HEK293 (cell line): ENCODE data around the gene TTLL5.

ENCODE experiments used
- CTCF ChIA-PET: fragments of 350-600 bp; formaldehyde crosslinking; extraction: SDS; loops from one replicate; lab custom pipeline; 2021; ENCODE audit warnings: antibody characterized with exemption; lab: Yijun Ruan, JAX
- POLR2A ChIA-PET: fragments of 300-600 bp; formaldehyde crosslinking; extraction: SDS; loops from one replicate; lab custom pipeline; 2020; ENCODE audit warnings: antibody characterized with exemption, inconsistent platforms; lab: Yijun Ruan, JAX
- H3K27ac ChIP-seq: fragments of 200-500 bp; sonication (Bioruptor generic); 2 replicates; pipeline ENCODE4 v1.5.1; 2014; ENCODE audit warnings: low read depth, low read length, control low read depth, inconsistent platforms; ENCODE audit errors: extremely low read depth
- H3K36me3 ChIP-seq, 2 experiments: fragments of 200-500 bp in 1 of 2; sonication (Bioruptor generic) in 1 of 2; 1 replicate in 1 of 2; 2 replicates in 1 of 2; pipeline ENCODE4 v1.5.1; 2014 to 2017; ENCODE audit warnings: inconsistent platforms in 2 of 2, low read length in 2 of 2; ENCODE audit not compliant: control insufficient read depth in 2 of 2, insufficient read depth in 1 of 2
- H3K4me1 ChIP-seq: fragments of 200-500 bp; sonication (Bioruptor generic); 2 replicates; pipeline ENCODE4 v1.5.1; 2014; ENCODE audit warnings: mild to moderate bottlenecking, low read length, inconsistent platforms; ENCODE audit not compliant: control insufficient read depth, insufficient read depth
- H3K4me3 ChIP-seq: 2 replicates; pipeline ENCODE4 v1.5.1; 2011; ENCODE audit warnings: low read depth, mild to moderate bottlenecking, control low read depth, low read length, moderate library complexity
- H3K9me3 ChIP-seq: fragments of 200-500 bp; sonication (Bioruptor generic); 2 replicates; pipeline ENCODE4 v1.5.1; 2014; ENCODE audit warnings: low read depth, low read length, inconsistent platforms; ENCODE audit not compliant: control insufficient read depth, insufficient read depth
- FEZF1 ChIP-seq: fragments of 450-650 bp; formaldehyde crosslinking; IDR thresholded peaks from 2 replicates; pipeline ENCODE4 v1.5.1; 2016; ENCODE audit warnings: missing biosample characterization, missing genetic modification characterization
- HOXC10 ChIP-seq: sonication (generic); formaldehyde crosslinking; IDR thresholded peaks from 2 replicates; pipeline ENCODE4 v1.8.1; 2023; ENCODE audit warnings: mild to moderate bottlenecking, missing genetic modification reagents
- INSM2 ChIP-seq: fragments of 450-650 bp; formaldehyde crosslinking; IDR thresholded peaks from 2 replicates; pipeline ENCODE4 v1.5.1; 2016; ENCODE audit warnings: missing biosample characterization, missing genetic modification characterization
- KLF17 ChIP-seq: fragments of 450-650 bp; formaldehyde crosslinking; IDR thresholded peaks from 2 replicates; pipeline ENCODE4 v1.5.1; 2016; ENCODE audit warnings: missing biosample characterization, missing genetic modification characterization
- KLF9 ChIP-seq: fragments of 450-650 bp; formaldehyde crosslinking; IDR thresholded peaks from 2 replicates; pipeline ENCODE4 v1.5.1; 2016; ENCODE audit warnings: missing biosample characterization, missing genetic modification characterization, low read depth
- PBX3 ChIP-seq: sonication (generic); formaldehyde crosslinking; IDR thresholded peaks from 2 replicates; pipeline ENCODE4 v1.8.1; 2022; ENCODE audit warnings: mild to moderate bottlenecking, moderate library complexity, missing genetic modification reagents
- REST ChIP-seq: fragments of 450-650 bp; formaldehyde crosslinking; IDR thresholded peaks from 2 replicates; pipeline ENCODE4 v1.5.1; 2016; ENCODE audit warnings: missing biosample characterization, missing genetic modification characterization
- SP2 ChIP-seq: fragments of 450-650 bp; formaldehyde crosslinking; IDR thresholded peaks from 2 replicates; pipeline ENCODE4 v1.5.1; 2016; ENCODE audit warnings: missing biosample characterization, missing genetic modification characterization
- SP7 ChIP-seq: fragments of 450-650 bp; formaldehyde crosslinking; IDR thresholded peaks from 2 replicates; pipeline ENCODE4 v1.5.1; 2016; ENCODE audit warnings: missing biosample characterization, missing genetic modification characterization
- ZNF138 ChIP-seq: fragments of 450-650 bp; formaldehyde crosslinking; IDR thresholded peaks from 2 replicates; pipeline ENCODE4 v1.5.1; 2016; ENCODE audit warnings: missing biosample characterization, missing genetic modification characterization, borderline replicate concordance
- ZNF211 ChIP-seq: fragments of 450-650 bp; formaldehyde crosslinking; IDR thresholded peaks from 2 replicates; pipeline ENCODE4 v1.5.1; 2016; ENCODE audit warnings: low read depth, missing biosample characterization, missing genetic modification characterization
- ZNF292 ChIP-seq: fragments of 450-650 bp; formaldehyde crosslinking; IDR thresholded peaks from 2 replicates; pipeline ENCODE4 v1.5.1; 2016; ENCODE audit warnings: low read depth, missing biosample characterization, missing genetic modification characterization, borderline replicate concordance
- ZNF404 ChIP-seq: fragments of 450-650 bp; formaldehyde crosslinking; IDR thresholded peaks from 2 replicates; pipeline ENCODE4 v1.5.1; 2017; ENCODE audit warnings: missing biosample characterization, missing genetic modification characterization
- ZNF416 ChIP-seq: fragments of 450-650 bp; formaldehyde crosslinking; IDR thresholded peaks from 2 replicates; pipeline ENCODE4 v1.5.1; 2016; ENCODE audit warnings: missing biosample characterization, missing genetic modification characterization
- ZNF423 ChIP-seq: fragments of 450-650 bp; formaldehyde crosslinking; IDR thresholded peaks from 2 replicates; pipeline ENCODE4 v1.5.1; 2016; ENCODE audit warnings: missing biosample characterization, missing genetic modification characterization
- ZNF677 ChIP-seq: fragments of 450-650 bp; IDR thresholded peaks from 2 replicates; pipeline ENCODE4 v1.5.0; 2018; ENCODE audit warnings: missing biosample characterization, mild to moderate bottlenecking, missing genetic modification characterization, moderate library complexity
- ZNF768 ChIP-seq: fragments of 450-650 bp; formaldehyde crosslinking; IDR thresholded peaks from 2 replicates; pipeline ENCODE4 v1.5.1; 2018; ENCODE audit warnings: missing biosample characterization, mild to moderate bottlenecking, missing genetic modification characterization
- ZNF785 ChIP-seq: fragments of 450-650 bp; formaldehyde crosslinking; IDR thresholded peaks from 2 replicates; pipeline ENCODE4 v1.5.1; 2016; ENCODE audit warnings: missing biosample characterization, missing genetic modification characterization

The TTLL5 gene

DNA sequence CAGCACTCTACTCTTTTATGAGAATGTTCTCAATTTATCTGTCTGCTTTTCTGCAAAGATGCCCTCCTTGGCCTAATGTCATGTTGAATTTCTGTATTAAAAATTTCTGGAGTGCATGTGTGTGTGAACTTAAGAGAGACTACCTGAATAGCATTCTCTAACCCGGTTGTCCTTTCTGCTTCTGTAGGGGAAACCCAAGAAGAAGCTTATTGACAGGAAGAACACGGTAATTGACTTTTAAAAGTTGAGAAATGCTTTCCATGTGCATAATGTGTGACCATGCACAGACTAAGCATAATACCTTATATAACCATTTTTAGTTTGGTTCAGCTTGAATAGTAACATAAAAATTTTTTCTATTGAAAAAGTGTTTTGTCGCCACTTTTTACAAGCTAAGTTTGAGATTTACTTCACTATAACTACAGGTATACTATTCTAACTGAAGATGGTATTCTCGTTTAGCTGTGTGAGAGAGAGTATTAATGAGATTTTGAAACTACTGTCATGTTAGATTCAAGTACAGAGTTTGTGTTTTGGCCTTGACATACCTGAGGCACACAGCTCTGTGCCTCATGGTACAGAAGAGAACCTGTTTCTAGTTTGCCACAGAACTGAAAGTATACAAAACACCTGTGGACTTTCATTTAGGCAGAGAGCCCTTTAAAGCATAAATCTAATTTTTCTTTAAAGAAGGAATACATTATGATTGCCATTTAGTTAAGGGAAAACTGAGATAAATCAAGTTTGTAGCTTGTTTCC is 96.8 kb downstream of the TTLL5 start:
- no peak overlapping the region for H3K27ac ChIP-seq
- H3K36me3 ChIP-seq: peaks cover 8 to 11% of the 10 kb centered on the region in 2 experiments; a peak in 2 of 3 replicates

More for the DNA sequence above, 96.8 kb downstream of the TTLL5 start:
- H3K4me1 ChIP-seq: no peaks in the 10 kb centered on the region
- no peak overlapping the region for H3K4me3 ChIP-seq
- ChIA-PET CTCF (interaction anchor here (1.1 kb wide), 1 partner anchor 49 kb away, joined by 3 read pairs; no protein-coding TSS in a partner anchor), POLR2A (no interaction called here)
- H3K9me3 ChIP-seq: no peaks in the 10 kb centered on the region
- TF ChIP-seq HOXC10 (CRISPR knock-in tag) (no peak), ZNF677 (tag by site-specific recombination) (no peak), SP7 (tag by site-specific recombination) (no peak), ZNF416 (tag by site-specific recombination) (no peak), ZNF404 (no peak), REST (tag by site-specific recombination) (no peak), ZNF138 (tag by site-specific recombination) (no peak), ZNF423 (tag by site-specific recombination) (no peak), ZNF211 (tag by site-specific recombination) (no peak), INSM2 (tag by site-specific recombination) (no peak), ZNF292 (tag by site-specific recombination) (no peak), SP2 (tag by site-specific recombination) (no peak), KLF9 (no peak), ZNF785 (no peak), PBX3 (CRISPR knock-in tag) (no peak), ZNF768 (no peak), KLF17 (tag by site-specific recombination) (no peak), FEZF1 (tag by site-specific recombination) (no peak)
